H9 (cell line): ENCODE results near the gene CLINT1. TPM values are rescaled to one million over a fixed set of nuclear protein-coding genes. Genes with fewer than 3 reads are reported as not detected.

Source experiments
- DNase-seq: peaks from one replicate; pipeline ENCODE4 v3.0.0-alpha.2; 2017
- H2AFZ ChIP-seq: one replicate; pipeline ENCODE4 v1.6.1; 2013; ENCODE audit warnings: mild to moderate bottlenecking, low read length, control low read depth, moderate library complexity
- H2AK5ac ChIP-seq: 2 replicates; pipeline ENCODE4 v1.6.1; 2013; ENCODE audit warnings: low read length, control low read depth, mixed read lengths; ENCODE audit not compliant: insufficient read length
- H2BK120ac ChIP-seq: one replicate; pipeline ENCODE4 v1.6.1; 2013; ENCODE audit warnings: low read depth, mild to moderate bottlenecking, low read length, control low read depth, inconsistent platforms; ENCODE audit not compliant: poor library complexity, severe bottlenecking
- H2BK12ac ChIP-seq: 2 replicates; pipeline ENCODE4 v1.6.1; 2013; ENCODE audit warnings: low read length, control low read depth, mixed read lengths, low read depth; ENCODE audit not compliant: insufficient read length
- H2BK15ac ChIP-seq: 2 replicates; pipeline ENCODE4 v1.6.1; 2013; ENCODE audit warnings: low read depth, low read length, control low read depth
- H2BK20ac ChIP-seq: one replicate; pipeline ENCODE4 v1.6.1; 2013; ENCODE audit warnings: low read depth, mild to moderate bottlenecking, low read length, control low read depth, inconsistent platforms; ENCODE audit not compliant: poor library complexity, severe bottlenecking
- H2BK5ac ChIP-seq: 2 replicates; pipeline ENCODE4 v1.6.1; 2013; ENCODE audit warnings: low read length, control low read depth, mixed read lengths; ENCODE audit not compliant: insufficient read length
- H3K14ac ChIP-seq: 2 replicates; pipeline ENCODE4 v1.6.1; 2013; ENCODE audit warnings: low read length, control low read depth; ENCODE audit not compliant: insufficient read depth
- H3K18ac ChIP-seq: 2 replicates; pipeline ENCODE4 v1.6.1; 2013; ENCODE audit warnings: low read depth, mild to moderate bottlenecking, mixed read lengths, low read length, control low read depth; ENCODE audit not compliant: insufficient read length
- H3K23ac ChIP-seq: 2 replicates; pipeline ENCODE4 v1.6.1; 2013; ENCODE audit warnings: low read length, control low read depth, mixed read lengths, low read depth; ENCODE audit not compliant: insufficient read length
- H3K23me2 ChIP-seq: 2 replicates; pipeline ENCODE4 v1.6.1; 2013; ENCODE audit warnings: low read depth, mild to moderate bottlenecking, mixed read lengths, low read length, control low read depth; ENCODE audit not compliant: insufficient read length, poor library complexity, severe bottlenecking
- H3K27ac ChIP-seq: 2 replicates; pipeline ENCODE4 v1.5.1; 2013; ENCODE audit warnings: low read length, control low read depth, mixed read lengths, low read depth; ENCODE audit not compliant: insufficient read length
- H3K27me3 ChIP-seq: 2 replicates; pipeline ENCODE4 v1.6.1; 2013; ENCODE audit warnings: low read length, control low read depth, inconsistent platforms; ENCODE audit not compliant: insufficient read depth
- H3K4ac ChIP-seq: 2 replicates; pipeline ENCODE4 v1.6.1; 2013; ENCODE audit warnings: low read depth, mild to moderate bottlenecking, control low read depth, inconsistent platforms, low read length, moderate library complexity
- H3K4me1 ChIP-seq: 2 replicates; pipeline ENCODE4 v1.6.1; 2013; ENCODE audit warnings: low read length, control low read depth, inconsistent platforms; ENCODE audit not compliant: insufficient read depth
- H3K4me2 ChIP-seq: 2 replicates; pipeline ENCODE4 v1.6.1; 2013; ENCODE audit warnings: low read length, control low read depth, mixed read lengths; ENCODE audit not compliant: insufficient read length, insufficient read depth
- H3K56ac ChIP-seq: 2 replicates; pipeline ENCODE4 v1.6.1; 2013; ENCODE audit warnings: low read depth, mild to moderate bottlenecking, mixed read lengths, low read length, control low read depth; ENCODE audit not compliant: insufficient read length
- H3K79me1 ChIP-seq: 2 replicates; pipeline ENCODE4 v1.6.1; 2013; ENCODE audit warnings: low read depth, mild to moderate bottlenecking, moderate library complexity, low read length, control low read depth, inconsistent platforms; ENCODE audit not compliant: insufficient read depth, poor library complexity, severe bottlenecking
- H3K79me2 ChIP-seq: 2 replicates; pipeline ENCODE4 v1.6.1; 2013; ENCODE audit warnings: low read length, control low read depth, inconsistent platforms; ENCODE audit not compliant: insufficient read depth
- H3K9ac ChIP-seq: 2 replicates; pipeline ENCODE4 v1.6.1; 2013; ENCODE audit warnings: low read length, control low read depth, mixed read lengths; ENCODE audit not compliant: insufficient read length; ENCODE audit errors: extremely low read depth
- H3K9me3 ChIP-seq: one replicate; pipeline ENCODE4 v1.6.1; 2013; ENCODE audit warnings: low read depth, low read length, inconsistent platforms; ENCODE audit not compliant: control insufficient read depth
- H3T11ph ChIP-seq: one replicate; pipeline ENCODE4 v1.6.1; 2013; ENCODE audit warnings: mild to moderate bottlenecking, low read length, control low read depth, inconsistent platforms
- H4K20me1 ChIP-seq: one replicate; pipeline ENCODE4 v1.6.1; 2013; ENCODE audit not compliant: control insufficient read depth, insufficient read length, insufficient read depth
- H4K5ac ChIP-seq: 2 replicates; pipeline ENCODE4 v1.6.1; 2013; ENCODE audit warnings: low read depth, mild to moderate bottlenecking, mixed read lengths, low read length, control low read depth; ENCODE audit not compliant: insufficient read length
- H4K8ac ChIP-seq: replicated peaks from 2 replicates; pipeline ENCODE4 v1.6.1; 2013; ENCODE audit warnings: low read length, control low read depth, mixed read lengths, low read depth; ENCODE audit not compliant: insufficient read length
- H4K91ac ChIP-seq: 2 replicates; pipeline ENCODE4 v1.6.1; 2013; ENCODE audit warnings: low read depth, mild to moderate bottlenecking, moderate library complexity, mixed read lengths, low read length, control low read depth; ENCODE audit not compliant: insufficient read length
- H3K27ac Mint-ChIP-seq, 3 experiments: 2 replicates in 2 of 3; 3 replicates in 1 of 3; pipeline ENCODE4 v1.8.0; 2020 to 2021; ENCODE audit warnings: mixed read lengths in 3 of 3, mild to moderate bottlenecking in 1 of 3, moderate library complexity in 1 of 3
- H3K27me3 Mint-ChIP-seq: 2 replicates; pipeline ENCODE4 v1.8.0; 2021; ENCODE audit warnings: low read depth, mild to moderate bottlenecking, moderate library complexity, mixed read lengths
- H3K36me3 Mint-ChIP-seq, 3 experiments: 2 replicates in 2 of 3; 3 replicates in 1 of 3; pipeline ENCODE4 v1.8.0; 2020 to 2021; ENCODE audit warnings: low read depth in 3 of 3, mixed read lengths in 3 of 3; ENCODE audit not compliant: insufficient read depth in 1 of 3
- H3K4me1 Mint-ChIP-seq, 2 experiments: 2 replicates each; pipeline ENCODE4 v1.8.0; 2020; ENCODE audit warnings: mixed read lengths in 2 of 2
- H3K4me3 Mint-ChIP-seq, 2 experiments: 2 replicates in 1 of 2; 3 replicates in 1 of 2; pipeline ENCODE4 v1.8.0; 2020 to 2021; ENCODE audit warnings: mild to moderate bottlenecking in 2 of 2, mixed read lengths in 2 of 2, moderate library complexity in 1 of 2
- H3K9me3 Mint-ChIP-seq, 2 experiments: 2 replicates in 1 of 2; 3 replicates in 1 of 2; pipeline ENCODE4 v1.8.0; 2020; ENCODE audit warnings: mild to moderate bottlenecking in 2 of 2, mixed read lengths in 2 of 2, moderate library complexity in 1 of 2
- WGBS: extraction: QIAGEN DNeasy Blood & Tissue Kit; methylation state at CpG from one replicate; pipeline ENCODE4 v1.1.7; 2013; ENCODE audit warnings: missing lambda C conversion rate, low lambda C conversion rate, mixed read lengths; ENCODE audit not compliant: insufficient read length; ENCODE audit errors: extremely low coverage; 5-methylcytosine and 5-hydroxymethylcytosine counted together
- total RNA-seq: library from RNA; stranded (reverse); gene quantifications from 2 replicates; pipeline ENCODE4 v1.2.1, GENCODE V29; 2021
- TF ChIP-seq, protein P1 (sequence below): fragments of 200-600 bp; sonication (generic); conservative IDR thresholded peaks from 3 replicates; pipeline ENCODE4 v1.8.0; 2021; ENCODE audit warnings: antibody characterized with exemption, mild to moderate bottlenecking

CLINT1 gene
- total RNA-seq, 1 experiment from 2014 or later, result 79.1 TPM

GRCh38 chr5:157888814-157889532 lies 30.0 kb upstream of the CLINT1 start:
- H3K4me1 Mint-ChIP-seq, result peaks cover 2 to 6% of the 10 kb centered on the region in 2 experiments
- Histone ChIP-seq H3K14ac (no peak overlapping the region), H3K23me2 (no peaks in the 10 kb centered on the region), H2BK12ac (no peak overlapping the region), H3K4me1 (peaks cover 3% of the 10 kb centered on the region; the same call in 1 of the 2 replicates), H4K20me1 (no peaks in the 10 kb centered on the region), H3K9me3 (no peaks in the 10 kb centered on the region), H3T11ph (no peak overlapping the region), H2AK5ac (no peak overlapping the region), H3K9ac (no peak overlapping the region), H3K79me2 (no peaks in the 10 kb centered on the region), H4K91ac (no peak overlapping the region), H3K56ac (no peak overlapping the region), H3K4me2 (no peak overlapping the region), H3K27ac (no peak overlapping the region), H3K79me1 (no peaks in the 10 kb centered on the region), H3K27me3 (no peaks in the 10 kb centered on the region), H2BK20ac (no peak overlapping the region), H3K23ac (no peak overlapping the region), H4K8ac (no peak overlapping the region), H3K18ac (no peak overlapping the region), H2AFZ (no peak overlapping the region), H3K4ac (no peak overlapping the region), H2BK120ac (no peak overlapping the region), H2BK15ac (no peak overlapping the region), H4K5ac (no peak overlapping the region), H2BK5ac (no peak overlapping the region)
- peaks cover 21% of the 10 kb centered on the region for H3K27me3 Mint-ChIP-seq
- no peak overlapping the region for H3K27ac Mint-ChIP-seq
- peaks cover 5 to 21% (median 9%) of the 10 kb centered on the region in 3 experiments for H3K36me3 Mint-ChIP-seq
- TF ChIP-seq, protein P1, sequence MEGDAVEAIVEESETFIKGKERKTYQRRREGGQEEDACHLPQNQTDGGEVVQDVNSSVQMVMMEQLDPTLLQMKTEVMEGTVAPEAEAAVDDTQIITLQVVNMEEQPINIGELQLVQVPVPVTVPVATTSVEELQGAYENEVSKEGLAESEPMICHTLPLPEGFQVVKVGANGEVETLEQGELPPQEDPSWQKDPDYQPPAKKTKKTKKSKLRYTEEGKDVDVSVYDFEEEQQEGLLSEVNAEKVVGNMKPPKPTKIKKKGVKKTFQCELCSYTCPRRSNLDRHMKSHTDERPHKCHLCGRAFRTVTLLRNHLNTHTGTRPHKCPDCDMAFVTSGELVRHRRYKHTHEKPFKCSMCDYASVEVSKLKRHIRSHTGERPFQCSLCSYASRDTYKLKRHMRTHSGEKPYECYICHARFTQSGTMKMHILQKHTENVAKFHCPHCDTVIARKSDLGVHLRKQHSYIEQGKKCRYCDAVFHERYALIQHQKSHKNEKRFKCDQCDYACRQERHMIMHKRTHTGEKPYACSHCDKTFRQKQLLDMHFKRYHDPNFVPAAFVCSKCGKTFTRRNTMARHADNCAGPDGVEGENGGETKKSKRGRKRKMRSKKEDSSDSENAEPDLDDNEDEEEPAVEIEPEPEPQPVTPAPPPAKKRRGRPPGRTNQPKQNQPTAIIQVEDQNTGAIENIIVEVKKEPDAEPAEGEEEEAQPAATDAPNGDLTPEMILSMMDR, result no peak
- DNase-seq, result no peak
- no CpG with 5 or more reads among the region's 1 CpG for WGBS
- peaks cover 22 to 23% of the 10 kb centered on the region in 2 experiments for H3K9me3 Mint-ChIP-seq
- H3K4me3 Mint-ChIP-seq, result no peak overlapping the region
